ENCODE results near the gene STIM1.

The STIM1 gene

DNA sequence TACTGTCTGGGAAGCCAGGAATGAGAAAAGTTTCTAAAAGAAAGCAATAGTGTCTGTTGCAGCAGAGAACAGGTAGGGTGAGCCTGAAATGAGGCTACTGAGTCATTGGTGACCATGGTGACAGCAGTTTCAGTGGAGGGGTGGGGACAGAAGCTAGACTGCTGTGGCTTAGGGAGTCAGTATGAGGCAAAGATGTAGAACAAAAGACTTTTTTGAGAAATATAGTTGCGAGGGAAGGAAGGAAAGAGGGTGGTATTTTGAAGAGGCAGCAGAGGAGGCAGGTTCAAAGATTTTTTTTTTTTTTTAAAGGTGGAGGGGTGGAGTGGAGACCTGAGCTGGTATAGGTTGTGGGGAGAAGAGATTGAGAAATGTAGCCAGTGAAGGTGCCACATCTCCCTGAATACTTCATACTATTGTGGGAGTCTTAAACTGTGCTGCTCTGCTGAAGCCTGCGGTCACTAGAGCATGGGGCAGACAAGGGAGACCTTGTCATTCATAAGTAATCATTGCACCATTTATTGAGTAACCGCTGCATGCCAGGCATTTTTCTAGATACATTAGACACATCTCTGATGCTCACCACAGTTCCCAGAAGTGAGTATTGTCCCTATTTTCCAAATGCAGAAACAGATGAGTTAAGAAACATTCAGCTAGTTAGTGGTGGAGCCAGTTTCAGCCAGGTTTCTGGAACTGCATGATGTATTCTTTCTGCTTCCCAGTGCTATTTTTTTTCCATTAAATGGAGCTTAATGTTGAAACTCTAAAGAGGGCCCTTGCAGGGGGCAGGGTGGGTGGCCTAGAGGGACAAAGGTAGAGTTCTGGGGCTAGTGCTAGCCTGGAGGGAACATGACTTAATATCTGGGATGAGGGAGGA lies 49.9 kb downstream of the STIM1 start:
- Histone ChIP-seq H3K4me1 (ENCODE audit: control insufficient read depth in 5 of 5, insufficient read depth in 5 of 5, low read length in 5 of 5) (peaks cover 18 to 52% (median 42%) of the 10 kb centered on the region in 5 donors), H3K9ac (ENCODE audit: low read length in 5 of 5) (peak overlapping the region; percentile 44 to 89 (median 68)), H3K27ac (ENCODE audit: low read depth, low read length) (peak overlapping the region; percentile 98), H3K9me3 (ENCODE audit: control insufficient read depth in 5 of 5, low read length in 5 of 5) (no peaks in the 10 kb centered on the region), H3K36me3 (ENCODE audit: control insufficient read depth in 5 of 5, insufficient read depth in 5 of 5, low read length in 5 of 5) (no peaks in the 10 kb centered on the region), H3K27me3 (ENCODE audit: control insufficient read depth in 5 of 5, insufficient read depth in 4 of 5, low read length in 5 of 5) (no peaks in the 10 kb centered on the region), H3K4me3 (ENCODE audit: low read depth in 1 of 5, low read length in 5 of 5) (no peak overlapping the region)

DNA sequence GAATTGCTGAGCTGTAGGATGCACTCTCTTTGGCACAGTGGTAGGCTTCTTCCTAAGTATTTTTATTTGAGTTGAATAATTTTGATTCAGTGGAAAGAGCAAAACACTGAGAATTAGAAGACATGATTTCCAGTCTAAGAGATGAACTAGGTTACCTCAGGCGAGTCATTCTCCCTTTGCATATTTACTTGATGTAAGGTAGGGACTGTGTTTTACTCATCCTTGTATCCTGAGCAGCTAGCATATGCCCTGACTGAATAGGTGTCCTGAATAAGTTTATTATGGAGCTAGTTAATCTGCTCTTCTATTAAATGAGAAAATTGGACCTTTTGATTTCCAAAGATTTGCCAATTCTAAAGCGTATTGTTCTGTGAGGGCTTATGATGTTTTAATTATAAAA lies 50.7 kb downstream of the STIM1 start:
- peak overlapping the region; percentile 98 for H3K27ac ChIP-seq (ENCODE audit: low read depth, low read length)
- peaks cover 18 to 52% (median 42%) of the 10 kb centered on the region in 5 donors for H3K4me1 ChIP-seq (ENCODE audit: control insufficient read depth in 5 of 5, insufficient read depth in 5 of 5, low read length in 5 of 5)

DNA sequence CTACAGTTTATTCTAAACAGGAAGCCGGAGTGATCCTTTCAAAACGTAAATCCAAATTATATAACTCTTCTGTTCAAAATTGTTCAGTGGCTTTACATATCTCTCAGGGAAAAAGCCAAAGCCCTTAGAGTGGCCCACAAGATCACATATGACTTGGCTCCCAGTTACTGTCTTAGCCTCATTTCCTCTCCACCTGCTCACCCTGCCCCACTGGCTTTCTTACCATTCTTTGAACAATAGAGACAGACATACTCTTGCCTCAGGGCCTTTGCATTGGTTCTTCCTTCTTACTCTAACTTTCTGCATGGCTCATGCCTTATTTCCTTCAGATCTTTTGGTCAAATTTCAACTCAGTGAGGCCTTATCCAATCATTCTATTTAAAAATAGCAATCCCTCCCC lies 52.1 kb downstream of the STIM1 start:
- Histone ChIP-seq H3K36me3 (ENCODE audit: control insufficient read depth in 5 of 5, insufficient read depth in 5 of 5, low read length in 5 of 5) (no peaks in the 10 kb centered on the region), H3K9me3 (ENCODE audit: control insufficient read depth in 5 of 5, low read length in 5 of 5) (no peaks in the 10 kb centered on the region), H3K27me3 (ENCODE audit: control insufficient read depth in 5 of 5, insufficient read depth in 4 of 5, low read length in 5 of 5) (no peaks in the 10 kb centered on the region), H3K9ac (ENCODE audit: low read length in 5 of 5) (no peak overlapping the region), H3K27ac (ENCODE audit: low read depth, low read length) (peak overlapping the region; percentile 98), H3K4me3 (ENCODE audit: low read depth in 1 of 5, low read length in 5 of 5) (no peak overlapping the region), H3K4me1 (ENCODE audit: control insufficient read depth in 5 of 5, insufficient read depth in 5 of 5, low read length in 5 of 5) (peaks cover 16 to 47% (median 42%) of the 10 kb centered on the region in 5 donors)

More for the DNA sequence above, 50.7 kb downstream of the STIM1 start:
- Histone ChIP-seq H3K4me3 (ENCODE audit: low read depth in 1 of 5, low read length in 5 of 5) (no peak overlapping the region), H3K36me3 (ENCODE audit: control insufficient read depth in 5 of 5, insufficient read depth in 5 of 5, low read length in 5 of 5) (no peaks in the 10 kb centered on the region), H3K9me3 (ENCODE audit: control insufficient read depth in 5 of 5, low read length in 5 of 5) (no peaks in the 10 kb centered on the region), H3K27me3 (ENCODE audit: control insufficient read depth in 5 of 5, insufficient read depth in 4 of 5, low read length in 5 of 5) (no peaks in the 10 kb centered on the region), H3K9ac (ENCODE audit: low read length in 5 of 5) (peak overlapping the region; percentile 44 to 89 (median 66))

DNA sequence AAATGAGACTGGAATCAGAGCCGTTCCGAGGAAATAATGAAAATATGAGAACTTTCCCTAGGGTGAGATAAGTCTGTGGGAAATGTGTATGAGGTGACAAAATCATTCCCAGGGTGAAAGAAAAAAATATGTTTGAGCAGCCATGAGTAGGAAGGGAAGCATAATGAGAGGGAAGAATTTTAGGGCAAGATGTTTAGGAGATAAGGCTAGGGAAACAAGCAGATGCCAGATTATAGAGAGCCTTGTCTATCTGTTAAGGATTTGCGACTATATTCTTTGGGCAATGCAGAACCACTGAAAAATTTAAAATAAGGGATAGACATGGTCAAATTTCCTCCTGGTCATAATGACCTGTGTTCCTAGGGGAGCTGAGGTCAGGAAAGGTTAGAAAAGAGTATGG lies 54.4 kb downstream of the STIM1 start:
- Histone ChIP-seq H3K9ac (ENCODE audit: low read length in 5 of 5) (no peak overlapping the region), H3K27me3 (ENCODE audit: control insufficient read depth in 5 of 5, insufficient read depth in 4 of 5, low read length in 5 of 5) (no peaks in the 10 kb centered on the region), H3K9me3 (ENCODE audit: control insufficient read depth in 5 of 5, low read length in 5 of 5) (no peaks in the 10 kb centered on the region), H3K4me1 (ENCODE audit: control insufficient read depth in 5 of 5, insufficient read depth in 5 of 5, low read length in 5 of 5) (peaks cover 6 to 31% (median 28%) of the 10 kb centered on the region in 5 donors), H3K36me3 (ENCODE audit: control insufficient read depth in 5 of 5, insufficient read depth in 5 of 5, low read length in 5 of 5) (no peaks in the 10 kb centered on the region), H3K27ac (ENCODE audit: low read depth, low read length) (peak overlapping the region; percentile 28), H3K4me3 (ENCODE audit: low read depth in 1 of 5, low read length in 5 of 5) (no peak overlapping the region)

DNA sequence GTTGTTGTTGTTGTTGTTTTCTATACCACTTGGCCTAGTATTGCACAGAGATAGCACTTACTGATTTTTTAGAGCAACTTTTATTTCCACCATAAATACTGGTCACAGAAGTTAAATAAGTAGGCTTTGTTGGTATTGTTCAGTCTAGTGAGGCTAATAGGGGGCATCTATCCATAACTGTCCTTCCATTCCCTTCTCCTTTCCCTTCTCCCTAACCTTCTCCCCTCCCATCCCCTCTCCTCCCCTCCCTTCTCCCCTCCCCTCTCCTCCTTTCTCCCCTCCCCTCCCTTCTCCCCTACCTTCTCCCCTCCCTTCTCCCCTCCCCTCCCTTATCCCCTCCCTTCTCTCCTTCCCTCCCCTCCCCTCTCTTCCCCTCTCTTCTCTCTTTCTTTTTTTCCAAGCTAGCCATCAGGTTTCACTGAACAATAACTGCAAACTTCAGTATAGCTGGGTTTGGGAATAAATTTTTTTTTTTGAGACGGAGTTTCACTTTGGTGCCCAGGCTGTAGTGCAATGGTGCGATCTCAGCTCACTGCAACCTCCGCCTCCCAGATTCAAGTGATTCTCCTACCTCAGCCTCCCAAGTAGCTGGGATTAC lies 56.5 kb downstream of the STIM1 start:
- Histone ChIP-seq H3K27me3 (ENCODE audit: control insufficient read depth in 5 of 5, insufficient read depth in 4 of 5, low read length in 5 of 5) (no peaks in the 10 kb centered on the region), H3K36me3 (ENCODE audit: control insufficient read depth in 5 of 5, insufficient read depth in 5 of 5, low read length in 5 of 5) (no peaks in the 10 kb centered on the region), H3K4me1 (ENCODE audit: control insufficient read depth in 5 of 5, insufficient read depth in 5 of 5, low read length in 5 of 5) (peaks cover 2 to 23% (median 18%) of the 10 kb centered on the region in 5 donors), H3K27ac (ENCODE audit: low read depth, low read length) (no peak overlapping the region), H3K9ac (ENCODE audit: low read length in 5 of 5) (no peak overlapping the region), H3K4me3 (ENCODE audit: low read depth in 1 of 5, low read length in 5 of 5) (no peak overlapping the region), H3K9me3 (ENCODE audit: control insufficient read depth in 5 of 5, low read length in 5 of 5) (no peaks in the 10 kb centered on the region)

DNA sequence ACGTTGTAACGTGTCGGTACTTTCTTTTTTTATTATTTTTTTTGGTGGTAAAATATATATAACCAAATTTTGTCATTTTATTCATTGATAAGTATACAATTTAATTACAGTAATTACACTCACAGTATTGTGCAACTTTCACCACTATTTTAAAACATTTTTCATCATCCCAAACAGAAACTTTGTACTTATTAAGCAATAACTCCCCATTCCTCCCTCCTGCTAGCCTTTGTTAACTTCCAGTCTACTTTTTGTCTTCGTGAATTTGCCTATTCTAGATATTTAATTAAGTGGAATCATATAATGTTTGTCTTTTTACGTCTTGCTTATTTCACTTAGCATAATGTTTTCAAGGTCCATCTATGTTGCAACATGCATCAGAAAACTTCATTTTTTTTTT lies 58.5 kb downstream of the STIM1 start:
- no peak overlapping the region for H3K4me3 ChIP-seq (ENCODE audit: low read depth in 1 of 5, low read length in 5 of 5)
- no peaks in the 10 kb centered on the region for H3K9me3 ChIP-seq (ENCODE audit: control insufficient read depth in 5 of 5, low read length in 5 of 5)
- H3K9ac ChIP-seq (ENCODE audit: low read length in 5 of 5) = no peak overlapping the region
- H3K27ac ChIP-seq (ENCODE audit: low read depth, low read length) = peak overlapping the region; percentile 45
- H3K27me3 ChIP-seq (ENCODE audit: control insufficient read depth in 5 of 5, insufficient read depth in 4 of 5, low read length in 5 of 5) = no peaks in the 10 kb centered on the region
- no peaks in the 10 kb centered on the region for H3K36me3 ChIP-seq (ENCODE audit: control insufficient read depth in 5 of 5, insufficient read depth in 5 of 5, low read length in 5 of 5)
- H3K4me1 ChIP-seq (ENCODE audit: control insufficient read depth in 5 of 5, insufficient read depth in 5 of 5, low read length in 5 of 5) = peaks cover 2 to 20% (median 12%) of the 10 kb centered on the region in 5 donors

DNA sequence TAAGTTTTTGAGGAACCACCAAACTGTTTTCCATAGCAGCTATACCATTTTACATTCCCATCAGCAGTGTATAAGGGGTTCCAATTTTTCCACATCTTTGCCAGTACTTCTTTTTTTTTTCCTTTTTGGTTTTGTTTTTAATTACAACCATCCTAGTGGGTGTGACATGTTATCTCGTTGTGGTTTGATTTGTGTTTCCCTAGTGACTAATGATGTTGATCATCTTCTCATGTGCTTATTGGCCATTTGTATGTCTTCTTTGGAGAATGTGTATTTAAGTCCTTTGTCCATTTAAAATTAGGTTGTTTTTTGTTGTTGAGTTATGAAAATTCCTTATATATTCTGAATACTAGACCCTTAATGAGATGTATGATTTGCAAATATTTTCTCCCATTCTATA lies 59.3 kb downstream of the STIM1 start:
- H3K9me3 ChIP-seq (ENCODE audit: control insufficient read depth in 5 of 5, low read length in 5 of 5) = no peaks in the 10 kb centered on the region
- H3K4me3 ChIP-seq (ENCODE audit: low read depth in 1 of 5, low read length in 5 of 5) = no peak overlapping the region
- H3K9ac ChIP-seq (ENCODE audit: low read length in 5 of 5) = no peak overlapping the region
- no peak overlapping the region for H3K27ac ChIP-seq (ENCODE audit: low read depth, low read length)
- H3K27me3 ChIP-seq (ENCODE audit: control insufficient read depth in 5 of 5, insufficient read depth in 4 of 5, low read length in 5 of 5) = no peaks in the 10 kb centered on the region
- H3K36me3 ChIP-seq (ENCODE audit: control insufficient read depth in 5 of 5, insufficient read depth in 5 of 5, low read length in 5 of 5) = no peaks in the 10 kb centered on the region
- H3K4me1 ChIP-seq (ENCODE audit: control insufficient read depth in 5 of 5, insufficient read depth in 5 of 5, low read length in 5 of 5) = peaks cover under 1 to 20% (median 9%) of the 10 kb centered on the region in 5 donors

DNA sequence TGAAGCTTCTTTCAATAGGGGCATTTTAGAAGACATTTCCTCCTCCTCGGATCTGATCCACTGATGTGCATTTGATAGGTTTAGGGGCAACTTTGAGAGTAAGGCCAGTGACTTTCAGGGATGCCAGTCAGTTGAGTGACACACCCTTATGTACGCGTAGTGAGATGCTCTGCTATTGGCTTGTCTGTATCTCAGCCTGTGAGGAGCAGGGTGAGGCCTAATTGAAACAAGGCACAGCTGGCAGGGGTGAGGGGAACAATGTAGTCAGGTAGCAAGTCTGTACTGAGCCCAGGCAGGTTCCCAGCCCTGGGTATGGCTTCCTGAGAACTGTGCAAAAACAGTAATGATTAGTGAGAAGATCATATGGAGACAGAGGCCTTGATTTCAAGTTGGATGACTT lies 61.5 kb downstream of the STIM1 start:
- no peak overlapping the region for H3K27ac ChIP-seq (ENCODE audit: low read depth, low read length)
- H3K4me3 ChIP-seq (ENCODE audit: low read depth in 1 of 5, low read length in 5 of 5) = no peak overlapping the region
- H3K36me3 ChIP-seq (ENCODE audit: control insufficient read depth in 5 of 5, insufficient read depth in 5 of 5, low read length in 5 of 5) = no peaks in the 10 kb centered on the region
- H3K27me3 ChIP-seq (ENCODE audit: control insufficient read depth in 5 of 5, insufficient read depth in 4 of 5, low read length in 5 of 5) = no peaks in the 10 kb centered on the region
- peaks cover 0 to 22% (median 5%) of the 10 kb centered on the region in 5 donors for H3K4me1 ChIP-seq (ENCODE audit: control insufficient read depth in 5 of 5, insufficient read depth in 5 of 5, low read length in 5 of 5)
- H3K9ac ChIP-seq (ENCODE audit: low read length in 5 of 5) = no peak overlapping the region
- H3K9me3 ChIP-seq (ENCODE audit: control insufficient read depth in 5 of 5, low read length in 5 of 5) = no peaks in the 10 kb centered on the region

DNA sequence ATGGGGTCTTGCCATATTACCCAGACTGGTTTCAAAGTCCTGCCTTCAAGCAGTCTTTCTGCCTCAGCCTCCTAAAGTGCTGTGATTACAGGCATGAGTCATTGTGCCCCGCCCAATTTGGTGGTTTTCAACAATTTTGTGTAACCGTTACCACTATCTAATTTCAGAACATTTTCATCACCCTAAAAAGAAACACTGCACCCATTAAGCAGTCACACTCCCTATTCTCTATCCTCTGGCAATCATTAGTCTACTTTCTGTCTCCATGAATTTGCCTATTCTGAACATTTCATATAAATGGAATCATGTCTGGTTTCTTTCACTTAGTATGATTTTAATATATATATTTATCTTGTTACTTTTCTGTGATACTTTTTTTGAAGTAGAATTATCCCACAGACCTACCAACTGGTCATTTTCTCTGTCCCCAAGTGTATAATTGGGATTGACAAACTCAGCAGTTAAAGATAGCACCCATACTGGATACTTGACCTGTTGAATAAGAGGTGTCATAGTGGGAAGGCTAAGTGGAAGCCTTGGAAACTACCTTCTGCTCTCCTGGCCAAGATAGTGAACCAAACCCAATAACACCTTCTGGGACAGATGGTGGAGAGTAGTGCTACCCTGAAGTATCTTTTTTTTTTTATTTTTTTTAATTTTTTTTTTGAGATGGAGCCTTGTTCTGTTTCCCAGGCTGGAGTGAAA lies 64.8 kb downstream of the STIM1 start:
- Histone ChIP-seq H3K4me3 (ENCODE audit: low read depth in 1 of 5, low read length in 5 of 5) (no peak overlapping the region), H3K27ac (ENCODE audit: low read depth, low read length) (no peak overlapping the region), H3K27me3 (ENCODE audit: control insufficient read depth in 5 of 5, insufficient read depth in 4 of 5, low read length in 5 of 5) (no peaks in the 10 kb centered on the region), H3K36me3 (ENCODE audit: control insufficient read depth in 5 of 5, insufficient read depth in 5 of 5, low read length in 5 of 5) (no peaks in the 10 kb centered on the region), H3K9ac (ENCODE audit: low read length in 5 of 5) (no peak overlapping the region), H3K4me1 (ENCODE audit: control insufficient read depth in 5 of 5, insufficient read depth in 5 of 5, low read length in 5 of 5) (peaks cover 0 to 9% (median 2%) of the 10 kb centered on the region in 5 donors), H3K9me3 (ENCODE audit: control insufficient read depth in 5 of 5, low read length in 5 of 5) (peaks cover 0 to 2% (median 0%) of the 10 kb centered on the region in 5 donors)

DNA sequence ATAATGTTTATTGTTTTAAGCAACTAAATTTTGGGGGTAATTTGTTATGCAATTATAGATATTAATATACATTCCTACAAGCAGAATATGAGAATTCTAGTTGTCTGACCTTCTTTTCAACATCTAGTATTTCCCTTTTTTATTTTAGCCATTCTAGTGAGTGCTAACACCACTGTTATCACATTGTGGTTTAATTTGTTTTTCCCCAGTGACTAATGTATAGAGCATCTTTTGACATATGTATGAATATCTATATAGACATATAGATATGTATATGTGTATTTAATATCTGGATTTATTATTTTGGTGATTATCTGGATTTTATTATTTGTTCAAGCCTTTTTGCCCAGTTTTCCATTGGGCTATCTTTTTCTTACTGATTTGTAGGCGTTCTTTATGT lies 66.6 kb downstream of the STIM1 start:
- Histone ChIP-seq H3K9ac (ENCODE audit: low read length in 5 of 5) (no peak overlapping the region), H3K4me3 (ENCODE audit: low read depth in 1 of 5, low read length in 5 of 5) (no peak overlapping the region), H3K9me3 (ENCODE audit: control insufficient read depth in 5 of 5, low read length in 5 of 5) (peaks cover 0 to 2% (median 0%) of the 10 kb centered on the region in 5 donors), H3K27ac (ENCODE audit: low read depth, low read length) (no peak overlapping the region), H3K4me1 (ENCODE audit: control insufficient read depth in 5 of 5, insufficient read depth in 5 of 5, low read length in 5 of 5) (peaks cover 0 to 5% (median 0%) of the 10 kb centered on the region in 5 donors), H3K27me3 (ENCODE audit: control insufficient read depth in 5 of 5, insufficient read depth in 4 of 5, low read length in 5 of 5) (no peaks in the 10 kb centered on the region), H3K36me3 (ENCODE audit: control insufficient read depth in 5 of 5, insufficient read depth in 5 of 5, low read length in 5 of 5) (no peaks in the 10 kb centered on the region)
